Left renal cortex interstitium (tissue), 4 donors: Measurements from ENCODE around the gene RGP1. TPM values are rescaled to one million over a fixed set of nuclear protein-coding genes. Genes with fewer than 3 reads are reported as not detected.

Source experiments
- DNase-seq, 4 donors: peaks; one replicate each; pipeline ENCODE4 v3.0.0-alpha.2; 2013; ENCODE audit warnings: low read depth in 4 of 4, low spot score in 2 of 4, missing footprints in 1 of 4
- polyA plus RNA-seq, 4 donors: library from polyadenylated mRNA; unstranded; fragments of 120-200 nt; gene quantifications; one replicate each; pipeline ENCODE4 v1.2.1, GENCODE V29; 2013; ENCODE audit not compliant: insufficient read length in 4 of 4

RGP1 gene
- polyA plus RNA-seq, 4 donors: 26.0 to 31.0 (median 27.8) TPM

- DNase-seq: no peak
Measured at GRCh38 chr9:35766997-35767396, 17.9 kb downstream of the RGP1 start.

- no peak for DNase-seq
Measured at GRCh38 chr9:35767458-35767857, 18.4 kb downstream of the RGP1 start.

GRCh38 chr9:35769763-35770162 lies 20.7 kb downstream of the RGP1 start:
- DNase-seq: no peak

- DNase-seq: no peak
Measured at GRCh38 chr9:35771075-35771433, 22.0 kb downstream of the RGP1 start.

GRCh38 chr9:35771534-35771933 lies 22.4 kb downstream of the RGP1 start:
- DNase-seq: no peak

GRCh38 chr9:35771943-35772342 lies 22.9 kb downstream of the RGP1 start:
- DNase-seq: no peak

GRCh38 chr9:35774907-35775635 lies 26.0 kb downstream of the RGP1 start:
- no peak for DNase-seq

- DNase-seq: peak in 2 of 4 donors; percentile 30 to 52
Measured at GRCh38 chr9:35776018-35776417, 26.9 kb downstream of the RGP1 start.

- DNase-seq: no peak
Measured at GRCh38 chr9:35778496-35778895, 29.4 kb downstream of the RGP1 start.

- DNase-seq: no peak
Measured at GRCh38 chr9:35781066-35781465, 32.0 kb downstream of the RGP1 start.

GRCh38 chr9:35783418-35783817 lies 34.3 kb downstream of the RGP1 start:
- no peak for DNase-seq

- no peak for DNase-seq
Measured at GRCh38 chr9:35789541-35789940, 40.5 kb downstream of the RGP1 start.

- DNase-seq: no peak
Measured at GRCh38 chr9:35790025-35790384, 40.9 kb downstream of the RGP1 start.

GRCh38 chr9:35790385-35791296 lies 41.6 kb downstream of the RGP1 start:
- peak in 2 of 4 donors; percentile 60 to 80 for DNase-seq

- no peak for DNase-seq
Measured at GRCh38 chr9:35791297-35791921, 42.3 kb downstream of the RGP1 start, which contains the start of gene NPR2. Gene NPR2, plus strand, starts transcription at chr9:35791591. Its CDS starts 818 bp downstream, at chr9:35792409.

- no peak for DNase-seq
Measured at GRCh38 chr9:35792024-35792813, 43.1 kb downstream of the RGP1 start.

- DNase-seq: no peak
Measured at GRCh38 chr9:35792826-35793225, 43.7 kb downstream of the RGP1 start.

- DNase-seq: no peak
Measured at GRCh38 chr9:35793461-35793860, 44.4 kb downstream of the RGP1 start.

- no peak for DNase-seq
Measured at GRCh38 chr9:35795695-35796094, 46.6 kb downstream of the RGP1 start.

- DNase-seq: no peak
Measured at GRCh38 chr9:35797311-35798109, 48.4 kb downstream of the RGP1 start.
